HG03060 (cell line): ENCODE measurements around the gene CKMT1B.
A peak's percentile ranks its signal among the peaks of the same experiment; 100 is the strongest.
"Not testable (repeated sequence)": the region's sequence is repeated elsewhere in the genome, so short reads cannot be mapped to it uniquely, and the experiment has no call there.

Source experiments
- ATAC-seq: cut with Tn5 transposase; IDR thresholded peaks from one replicate; pipeline ENCODE4 v1.9.1; 2021; ENCODE audit warnings: low read depth, moderate number of reproducible peaks; ENCODE audit not compliant: unreplicated experiment

The CKMT1B gene

GRCh38 chr15:43593328-43594190 lies at the start of gene CKMT1B:
Gene CKMT1B, plus strand, starts transcription at chr15:43594027. Its CDS starts 192 bp downstream, at chr15:43594219.
- ATAC-seq = not testable (repeated sequence)

- ATAC-seq = no peak
Measured at GRCh38 chr15:43544266-43544665, 49.6 kb upstream of the CKMT1B start.

DNA sequence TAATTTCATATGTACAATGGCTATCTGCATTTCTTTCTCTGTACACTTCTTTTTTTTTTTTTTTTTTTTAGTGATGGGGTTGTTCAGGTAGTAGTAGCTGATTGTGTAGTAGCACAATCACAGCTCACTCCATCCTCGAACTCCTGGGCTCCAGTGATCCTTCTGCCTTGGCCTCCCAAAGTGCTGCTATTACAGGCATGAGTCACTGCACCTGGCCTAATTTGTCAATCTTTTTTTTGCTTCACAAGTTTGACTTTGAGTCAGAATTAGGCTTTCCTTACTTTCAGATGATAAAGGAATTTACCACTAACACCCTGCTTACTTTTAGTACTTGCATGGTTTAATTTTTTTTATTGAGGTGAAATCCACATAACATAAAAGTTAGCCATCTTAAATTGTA lies 48.4 kb upstream of the CKMT1B start:
- no peak for ATAC-seq

- no peak for ATAC-seq
Measured at GRCh38 chr15:43547539-43547938, 46.3 kb upstream of the CKMT1B start.

- ATAC-seq = no peak
Measured at GRCh38 chr15:43550527-43551363, 43.1 kb upstream of the CKMT1B start.

- ATAC-seq = no peak
Measured at GRCh38 chr15:43552256-43552655, 41.6 kb upstream of the CKMT1B start.

GRCh38 chr15:43552986-43553385 lies 40.8 kb upstream of the CKMT1B start:
- ATAC-seq = no peak

DNA sequence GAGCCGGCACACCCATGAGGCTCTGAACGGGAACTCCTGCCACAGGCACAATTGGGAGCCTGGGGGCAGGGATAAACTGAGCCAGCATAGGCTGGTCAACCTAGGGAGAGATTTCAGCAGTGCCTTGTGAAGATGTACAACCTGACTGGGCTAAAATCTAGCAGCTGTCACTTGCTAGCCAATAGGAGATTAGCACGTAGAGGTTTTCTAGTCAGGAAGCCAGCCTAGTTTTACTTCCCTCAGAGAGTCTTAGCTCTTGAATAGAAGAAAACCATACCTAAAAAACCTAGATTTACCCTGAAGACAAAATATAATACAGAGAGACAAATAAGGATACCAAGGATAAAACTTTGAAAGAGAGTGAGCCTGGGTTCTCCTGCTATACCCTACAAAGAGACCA lies 31.1 kb upstream of the CKMT1B start:
- not testable (repeated sequence) for ATAC-seq

DNA sequence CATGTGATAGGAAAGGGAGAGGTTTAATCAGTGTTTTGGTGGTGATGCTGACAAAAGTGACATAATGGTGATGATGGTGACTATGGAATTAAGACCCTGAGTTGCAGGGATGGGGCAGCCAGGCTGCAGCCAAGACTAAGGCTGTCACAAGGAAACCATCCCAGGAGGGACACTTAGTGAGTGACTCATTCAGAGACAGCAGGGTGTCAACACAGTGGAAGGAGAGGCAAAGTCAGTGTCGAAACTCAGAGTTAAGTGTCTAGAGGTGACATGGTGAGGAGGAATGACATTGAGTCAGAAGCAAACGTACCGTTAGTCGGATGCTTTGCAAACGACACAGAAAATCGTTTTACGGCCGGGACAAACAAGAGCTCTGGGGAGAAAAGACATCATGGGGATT lies 30.0 kb upstream of the CKMT1B start:
- ATAC-seq = not testable (repeated sequence)

GRCh38 chr15:43566615-43567014 lies 27.2 kb upstream of the CKMT1B start:
- not testable (repeated sequence) for ATAC-seq

DNA sequence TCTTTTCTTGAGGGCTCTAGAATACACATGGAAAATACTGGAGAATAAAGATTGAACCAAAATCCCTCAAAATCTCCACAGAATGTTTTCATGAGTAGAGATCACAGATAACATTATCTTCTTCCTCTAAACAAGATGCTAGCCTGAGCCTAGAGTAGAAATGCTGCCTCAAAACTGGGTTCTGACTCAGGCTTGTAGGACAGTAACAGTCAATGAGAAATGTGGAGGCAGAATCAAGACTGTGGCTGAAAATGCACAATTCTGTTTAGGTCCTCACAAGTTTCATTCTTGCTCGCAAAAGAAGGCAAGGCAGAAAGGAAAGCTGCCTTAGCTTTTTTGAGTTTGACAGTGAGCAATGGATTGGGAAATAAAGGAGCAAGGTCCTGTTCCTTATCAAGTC lies 19.2 kb upstream of the CKMT1B start:
- not testable (repeated sequence) for ATAC-seq

- ATAC-seq = peak; percentile 87
Measured at GRCh38 chr15:43589778-43590466, 3.9 kb upstream of the CKMT1B start, which contains the start of gene PPIP5K1. Gene PPIP5K1, minus strand, starts transcription at chr15:43590208. Its CDS starts 5,704 bp downstream, at chr15:43584504.

GRCh38 chr15:43592841-43593240 lies 986 bp upstream of the CKMT1B start:
- not testable (repeated sequence) for ATAC-seq

DNA sequence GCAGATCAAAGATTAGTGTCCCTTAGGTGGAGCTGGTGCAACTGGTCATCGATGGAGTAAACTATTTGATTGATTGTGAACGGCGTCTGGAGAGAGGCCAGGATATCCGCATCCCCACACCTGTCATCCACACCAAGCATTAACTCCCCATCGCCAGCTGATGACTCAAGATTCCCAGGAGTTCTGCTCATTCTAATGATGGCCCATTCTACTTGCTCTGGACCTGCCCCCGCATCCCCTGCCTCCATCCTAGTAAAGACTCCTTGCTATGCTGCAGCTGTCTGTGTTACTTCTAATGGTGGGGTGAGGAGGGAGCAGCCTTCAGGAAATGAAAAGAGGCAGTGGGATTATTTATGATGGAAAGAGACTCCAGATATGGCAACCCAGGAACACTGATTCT lies 5.3 kb downstream of the CKMT1B start:
- ATAC-seq = not testable (repeated sequence)

GRCh38 chr15:43600200-43600599 lies 6.4 kb downstream of the CKMT1B start:
- ATAC-seq = not testable (repeated sequence)

- not testable (repeated sequence) for ATAC-seq
Measured at GRCh38 chr15:43602233-43602632, 8.4 kb downstream of the CKMT1B start.

GRCh38 chr15:43617750-43618149 lies 23.9 kb downstream of the CKMT1B start:
- ATAC-seq = not testable (repeated sequence)

- not testable (repeated sequence) for ATAC-seq
Measured at GRCh38 chr15:43618700-43619099, 24.9 kb downstream of the CKMT1B start, which contains the start of gene STRC. Gene STRC, minus strand, starts transcription at chr15:43618800. Its CDS starts 78 bp downstream, at chr15:43618722.

DNA sequence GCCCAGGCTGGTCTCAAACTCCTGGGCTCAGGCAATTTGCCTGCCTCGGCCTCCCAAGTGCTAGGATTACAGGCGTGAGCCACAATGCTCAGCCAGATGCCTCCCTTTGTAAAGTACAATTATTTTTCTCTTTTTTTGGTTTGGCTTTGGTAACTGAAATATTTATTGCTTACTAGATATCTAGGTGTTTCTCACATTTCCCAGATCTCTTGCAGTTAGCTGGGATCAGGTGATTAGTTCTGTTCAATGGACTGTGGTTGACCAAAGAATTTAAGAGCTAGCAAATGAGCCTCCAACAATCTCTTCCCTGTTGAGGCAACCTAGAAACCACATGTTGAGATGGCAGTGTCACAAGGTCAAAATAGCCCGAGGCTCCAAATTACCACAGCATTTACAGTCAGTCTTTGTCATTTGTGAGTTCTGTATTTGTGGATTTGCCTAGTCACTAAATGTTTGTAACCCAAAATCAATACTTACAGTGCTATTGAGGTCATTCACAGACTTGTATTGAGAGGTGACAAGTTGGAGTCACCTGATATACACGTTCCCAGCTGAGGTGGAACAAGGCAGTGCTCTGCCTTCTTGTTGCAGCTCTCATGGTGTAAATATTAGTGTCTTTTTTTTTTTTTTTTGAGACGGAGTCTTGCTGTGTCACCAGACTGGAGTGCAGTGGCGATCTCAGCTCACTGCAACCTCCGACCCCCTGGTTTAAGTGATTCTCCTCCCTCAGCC lies 28.4 kb downstream of the CKMT1B start:
- not testable (repeated sequence) for ATAC-seq

- no peak for ATAC-seq
Measured at GRCh38 chr15:43625106-43625505, 31.3 kb downstream of the CKMT1B start.
